Endothelial cell of umbilical vein (primary cell): Measurements from ENCODE around the gene GDNF.

Source experiments
- JUN ChIP-seq: IDR thresholded peaks from 2 replicates; pipeline ENCODE4 v1.6.1; 2011; ENCODE audit warnings: borderline replicate concordance, low read depth; ENCODE audit not compliant: insufficient read length, insufficient read depth
- MYC ChIP-seq: IDR thresholded peaks from one replicate; pipeline ENCODE4 v1.6.1; 2011; ENCODE audit warnings: mild to moderate bottlenecking, low read depth, low read length
- POLR2A ChIP-seq: IDR thresholded peaks from 2 replicates; pipeline ENCODE4 v1.6.1; 2012; ENCODE audit warnings: low read depth, mild to moderate bottlenecking, control low read depth, low read length
- POLR2AphosphoS5 ChIP-seq: IDR thresholded peaks from 2 replicates; pipeline ENCODE4 v1.6.1; 2012; ENCODE audit warnings: low read depth, mild to moderate bottlenecking, control low read depth, low read length, moderate library complexity; ENCODE audit not compliant: insufficient read depth
- TF ChIP-seq, protein P1 (sequence below), 2 donors: IDR thresholded peaks; 1 replicate in 1 of 2; 2 replicates in 1 of 2; pipeline ENCODE4 v1.5.1; 2011; ENCODE audit warnings: low read length in 2 of 2, mild to moderate bottlenecking in 2 of 2, moderate library complexity in 2 of 2, control low read depth in 1 of 2, inconsistent platforms in 1 of 2, low read depth in 1 of 2; ENCODE audit not compliant: insufficient read depth in 1 of 2; ENCODE audit errors: extremely low read depth in 1 of 2

DNA sequence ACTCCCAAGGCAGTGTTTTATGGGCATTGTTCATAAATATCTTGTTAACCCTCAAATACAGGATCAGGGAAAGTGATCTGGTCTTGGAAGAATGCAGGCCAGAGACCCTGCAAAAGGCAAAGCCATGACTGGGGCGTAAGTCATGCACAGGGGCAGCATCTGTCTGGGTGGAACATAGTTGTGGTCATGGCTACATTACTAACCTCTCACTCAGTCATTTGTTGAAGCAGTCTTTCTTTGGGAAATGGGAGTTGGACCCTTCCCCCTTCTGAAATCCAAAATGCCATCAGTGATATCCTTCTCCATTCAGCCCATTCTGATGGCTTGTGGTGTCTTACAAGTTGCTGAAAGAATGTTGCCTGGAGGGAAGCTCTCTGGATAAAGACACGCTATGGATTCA, 68.1 kb downstream of the GDNF start:
- no peak for TF ChIP-seq POLR2A
- TF ChIP-seq JUN: no peak
- TF ChIP-seq, protein P1, sequence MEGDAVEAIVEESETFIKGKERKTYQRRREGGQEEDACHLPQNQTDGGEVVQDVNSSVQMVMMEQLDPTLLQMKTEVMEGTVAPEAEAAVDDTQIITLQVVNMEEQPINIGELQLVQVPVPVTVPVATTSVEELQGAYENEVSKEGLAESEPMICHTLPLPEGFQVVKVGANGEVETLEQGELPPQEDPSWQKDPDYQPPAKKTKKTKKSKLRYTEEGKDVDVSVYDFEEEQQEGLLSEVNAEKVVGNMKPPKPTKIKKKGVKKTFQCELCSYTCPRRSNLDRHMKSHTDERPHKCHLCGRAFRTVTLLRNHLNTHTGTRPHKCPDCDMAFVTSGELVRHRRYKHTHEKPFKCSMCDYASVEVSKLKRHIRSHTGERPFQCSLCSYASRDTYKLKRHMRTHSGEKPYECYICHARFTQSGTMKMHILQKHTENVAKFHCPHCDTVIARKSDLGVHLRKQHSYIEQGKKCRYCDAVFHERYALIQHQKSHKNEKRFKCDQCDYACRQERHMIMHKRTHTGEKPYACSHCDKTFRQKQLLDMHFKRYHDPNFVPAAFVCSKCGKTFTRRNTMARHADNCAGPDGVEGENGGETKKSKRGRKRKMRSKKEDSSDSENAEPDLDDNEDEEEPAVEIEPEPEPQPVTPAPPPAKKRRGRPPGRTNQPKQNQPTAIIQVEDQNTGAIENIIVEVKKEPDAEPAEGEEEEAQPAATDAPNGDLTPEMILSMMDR (IDR thresholded peaks at IDR 0.05; ENCODE audit: extremely low read depth in 1 of 2, insufficient read depth in 1 of 2, low read depth in 1 of 2, low read length in 2 of 2): no peak
- TF ChIP-seq POLR2AphosphoS5: no peak
- no peak for TF ChIP-seq MYC
